ENCODE data around the gene RGS6.

RGS6 gene

DNA sequence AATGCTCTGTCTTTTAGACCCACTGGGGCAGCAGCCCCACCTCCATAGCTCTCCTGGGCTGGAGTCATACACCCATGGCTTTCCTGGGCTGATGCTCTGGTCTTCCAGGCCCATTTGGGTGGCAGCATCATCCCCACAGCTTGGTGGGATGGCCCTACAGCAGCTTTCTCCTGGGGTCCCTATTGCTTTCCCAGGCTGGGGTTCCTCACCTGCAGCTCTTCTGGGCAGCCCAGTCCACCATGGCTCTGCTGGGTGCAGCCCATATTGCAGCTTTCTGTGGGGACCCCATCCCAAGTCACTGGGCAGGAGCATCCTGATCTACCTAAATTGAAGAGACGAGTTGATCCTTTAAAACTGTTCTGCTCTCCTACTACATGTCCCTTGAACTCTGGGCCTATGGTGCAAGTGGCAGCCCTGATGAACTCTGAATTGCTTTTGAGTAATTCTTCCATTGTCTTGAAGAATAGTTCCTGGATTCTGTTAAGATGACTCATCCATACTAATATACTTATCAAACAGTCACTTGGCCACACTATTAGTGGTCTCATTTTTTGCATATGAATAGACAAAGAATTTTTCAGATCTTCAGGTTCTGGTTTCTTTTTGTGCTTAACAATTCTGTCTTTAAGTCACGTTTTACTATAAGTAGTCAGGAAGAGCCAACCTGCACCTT lies 571.6 kb downstream of the RGS6 start:
- Histone ChIP-seq H3K4me3 (ENCODE audit: low read depth, low read length) (no peak overlapping the region), H3K36me3 (ENCODE audit: control insufficient read depth, insufficient read depth, low read length) (no peaks in the 10 kb centered on the region), H3K4me1 (ENCODE audit: control insufficient read depth, insufficient read depth, low read length) (no peaks in the 10 kb centered on the region), H3K27me3 (ENCODE audit: control insufficient read depth, insufficient read depth, low read length) (no peaks in the 10 kb centered on the region), H3K9ac (ENCODE audit: low read depth, low read length) (no peak overlapping the region), H3K9me3 (ENCODE audit: control insufficient read depth, insufficient read depth, low read length) (peaks cover 4% of the 10 kb centered on the region)

DNA sequence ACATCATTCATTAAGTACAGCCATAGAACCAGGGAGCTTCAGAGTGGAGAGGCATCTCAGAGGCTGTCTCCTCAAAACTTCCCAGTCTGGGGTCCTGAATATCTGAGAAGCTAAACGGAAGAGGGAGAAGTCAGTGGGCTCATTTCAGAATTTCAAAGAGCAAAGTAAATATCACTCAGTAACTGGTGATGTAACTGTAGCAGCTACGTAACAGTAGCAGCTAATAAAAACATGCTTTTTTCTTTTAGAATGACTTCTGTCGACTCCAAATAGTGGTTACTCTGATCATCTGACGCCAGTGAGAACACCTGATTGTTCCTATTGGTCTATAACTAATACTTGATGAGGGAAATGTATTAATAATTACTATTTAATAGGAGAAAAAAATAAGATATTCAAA lies 578.3 kb downstream of the RGS6 start:
- H3K4me1 ChIP-seq (ENCODE audit: control insufficient read depth, insufficient read depth, low read length), result no peaks in the 10 kb centered on the region
- no peaks in the 10 kb centered on the region for H3K9me3 ChIP-seq (ENCODE audit: control insufficient read depth, insufficient read depth, low read length)
- no peak overlapping the region for H3K4me3 ChIP-seq (ENCODE audit: low read depth, low read length)
- H3K27me3 ChIP-seq (ENCODE audit: control insufficient read depth, insufficient read depth, low read length), result no peaks in the 10 kb centered on the region
- no peak overlapping the region for H3K9ac ChIP-seq (ENCODE audit: low read depth, low read length)
- H3K36me3 ChIP-seq (ENCODE audit: control insufficient read depth, insufficient read depth, low read length), result no peaks in the 10 kb centered on the region

DNA sequence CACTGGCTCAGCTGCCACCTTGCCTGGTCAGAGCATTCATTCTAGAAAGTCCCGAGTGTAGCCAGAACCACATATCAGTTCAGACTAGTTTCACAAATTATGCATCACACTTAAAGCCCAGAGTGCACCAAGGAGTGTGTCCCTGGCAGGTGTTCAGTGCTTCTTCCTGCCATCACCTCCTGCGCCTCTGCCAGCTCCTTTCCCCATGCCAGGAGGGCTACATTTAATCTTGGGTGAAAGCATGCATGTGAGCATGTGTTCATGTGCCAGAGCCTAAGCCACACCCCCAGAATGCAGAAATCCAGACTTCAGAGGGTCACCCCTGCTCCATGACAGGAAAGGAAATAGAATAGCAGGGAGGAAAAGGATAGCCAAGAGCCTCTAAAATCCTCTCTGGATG lies 580.1 kb downstream of the RGS6 start:
- Histone ChIP-seq H3K4me1 (ENCODE audit: control insufficient read depth, insufficient read depth, low read length) (no peaks in the 10 kb centered on the region), H3K9ac (ENCODE audit: low read depth, low read length) (no peak overlapping the region), H3K36me3 (ENCODE audit: control insufficient read depth, insufficient read depth, low read length) (no peaks in the 10 kb centered on the region), H3K27me3 (ENCODE audit: control insufficient read depth, insufficient read depth, low read length) (no peaks in the 10 kb centered on the region), H3K9me3 (ENCODE audit: control insufficient read depth, insufficient read depth, low read length) (no peaks in the 10 kb centered on the region), H3K4me3 (ENCODE audit: low read depth, low read length) (no peak overlapping the region)

DNA sequence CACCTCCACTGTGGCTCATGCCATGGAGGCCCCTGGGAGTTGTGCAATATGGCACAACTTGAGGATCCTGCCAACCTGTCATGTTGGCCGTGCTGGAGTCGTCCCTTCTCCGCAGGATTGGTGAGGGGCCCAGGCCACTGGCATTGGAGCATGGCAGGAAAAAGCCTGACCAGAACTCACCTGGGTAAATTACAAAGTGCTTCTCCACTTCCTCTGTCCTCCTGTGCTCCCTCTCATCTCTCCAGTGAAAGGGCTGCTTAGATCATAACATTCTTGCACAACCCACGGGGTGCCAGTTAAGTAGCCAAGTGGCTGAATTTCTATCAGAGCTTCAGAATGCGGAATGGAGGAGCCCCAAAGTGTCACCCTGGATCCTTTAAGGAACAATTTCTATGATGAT lies 580.7 kb downstream of the RGS6 start:
- no peaks in the 10 kb centered on the region for H3K9me3 ChIP-seq (ENCODE audit: control insufficient read depth, insufficient read depth, low read length)
- H3K4me1 ChIP-seq (ENCODE audit: control insufficient read depth, insufficient read depth, low read length), result no peaks in the 10 kb centered on the region
- H3K9ac ChIP-seq (ENCODE audit: low read depth, low read length), result no peak overlapping the region
- H3K27me3 ChIP-seq (ENCODE audit: control insufficient read depth, insufficient read depth, low read length), result no peaks in the 10 kb centered on the region
- no peaks in the 10 kb centered on the region for H3K36me3 ChIP-seq (ENCODE audit: control insufficient read depth, insufficient read depth, low read length)
- no peak overlapping the region for H3K4me3 ChIP-seq (ENCODE audit: low read depth, low read length)

DNA sequence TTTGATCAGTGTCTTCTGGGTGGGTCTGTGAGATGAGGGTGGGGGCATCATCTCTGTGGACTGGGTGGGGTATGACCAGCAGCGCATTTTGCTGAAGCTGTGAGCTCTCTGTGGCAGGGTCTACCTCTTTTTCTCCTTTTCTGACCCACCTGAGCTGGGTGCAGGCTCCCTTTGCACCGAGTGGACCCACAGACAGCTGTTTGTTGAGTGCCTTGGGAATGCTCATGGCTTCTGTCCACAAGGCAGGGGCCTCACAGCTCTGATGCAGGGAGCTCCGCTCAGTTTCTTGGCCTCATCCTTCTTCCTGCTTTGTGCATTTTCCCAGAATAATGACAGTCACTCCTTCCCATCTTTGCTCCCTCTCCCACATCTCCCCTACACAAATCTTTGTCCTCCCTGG lies 581.1 kb downstream of the RGS6 start:
- Histone ChIP-seq H3K9me3 (ENCODE audit: control insufficient read depth, insufficient read depth, low read length) (no peaks in the 10 kb centered on the region), H3K4me1 (ENCODE audit: control insufficient read depth, insufficient read depth, low read length) (no peaks in the 10 kb centered on the region), H3K4me3 (ENCODE audit: low read depth, low read length) (no peak overlapping the region), H3K36me3 (ENCODE audit: control insufficient read depth, insufficient read depth, low read length) (no peaks in the 10 kb centered on the region), H3K9ac (ENCODE audit: low read depth, low read length) (no peak overlapping the region), H3K27me3 (ENCODE audit: control insufficient read depth, insufficient read depth, low read length) (no peaks in the 10 kb centered on the region)

DNA sequence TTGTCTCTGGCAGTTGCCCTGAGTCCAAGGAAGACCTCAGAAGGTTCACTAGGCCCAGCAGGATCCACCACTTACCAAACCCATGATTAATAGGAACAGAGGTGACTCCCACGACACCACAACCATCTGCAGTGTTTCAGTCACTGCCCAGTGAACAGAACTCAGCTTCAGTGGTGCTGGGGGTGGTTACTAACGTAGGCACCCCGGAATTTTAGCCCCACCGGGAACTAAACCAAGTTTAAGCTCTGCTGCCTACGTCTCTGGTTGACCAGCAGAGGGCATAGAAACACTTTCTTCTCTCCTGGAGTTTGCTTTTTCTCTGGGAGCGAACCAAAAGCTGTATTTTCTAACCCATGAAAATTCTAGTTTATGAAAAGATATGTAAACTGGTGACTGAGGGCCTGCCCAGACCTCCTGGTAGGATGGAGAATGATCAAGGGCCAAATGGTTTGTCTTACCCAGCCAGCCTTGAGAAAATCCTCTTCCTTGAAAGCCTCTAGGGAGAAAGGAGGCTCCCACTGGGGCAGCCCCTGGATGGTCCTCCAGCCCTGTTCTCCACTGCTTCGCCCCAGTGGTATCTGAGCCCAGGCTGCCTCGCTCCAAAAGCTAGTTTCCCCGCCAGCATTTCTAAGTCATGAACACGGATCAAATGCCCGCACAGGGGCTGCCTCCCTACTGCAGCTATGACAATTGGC lies 581.9 kb downstream of the RGS6 start:
- H3K9ac ChIP-seq (ENCODE audit: low read depth, low read length), result no peak overlapping the region
- H3K9me3 ChIP-seq (ENCODE audit: control insufficient read depth, insufficient read depth, low read length), result no peaks in the 10 kb centered on the region

DNA sequence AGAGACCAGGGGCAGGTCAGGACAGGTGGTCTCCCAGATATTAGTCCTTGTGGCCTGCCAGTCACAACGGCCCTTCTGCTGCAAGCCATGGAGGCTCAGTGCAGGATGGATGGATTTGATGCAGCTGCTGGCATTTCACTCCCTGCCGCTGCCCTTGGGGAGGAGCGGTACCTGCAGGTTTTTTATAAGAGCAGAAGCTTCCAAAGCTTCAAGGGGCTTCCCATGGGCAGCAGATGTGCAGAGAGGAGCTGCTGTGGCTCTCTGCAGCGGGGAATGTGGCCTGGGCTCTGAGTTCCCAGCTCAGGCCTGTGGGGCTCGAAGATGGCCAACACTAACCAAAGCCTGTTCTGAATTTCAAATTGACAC lies 582.4 kb downstream of the RGS6 start:
- H3K27me3 ChIP-seq (ENCODE audit: control insufficient read depth, insufficient read depth, low read length), result no peaks in the 10 kb centered on the region
- no peak overlapping the region for H3K4me3 ChIP-seq (ENCODE audit: low read depth, low read length)
- no peaks in the 10 kb centered on the region for H3K4me1 ChIP-seq (ENCODE audit: control insufficient read depth, insufficient read depth, low read length)
- H3K36me3 ChIP-seq (ENCODE audit: control insufficient read depth, insufficient read depth, low read length), result no peaks in the 10 kb centered on the region
- H3K9ac ChIP-seq (ENCODE audit: low read depth, low read length), result no peak overlapping the region
- H3K9me3 ChIP-seq (ENCODE audit: control insufficient read depth, insufficient read depth, low read length), result no peaks in the 10 kb centered on the region

More for the DNA sequence above, 581.9 kb downstream of the RGS6 start:
- no peak overlapping the region for H3K4me3 ChIP-seq (ENCODE audit: low read depth, low read length)
- H3K36me3 ChIP-seq (ENCODE audit: control insufficient read depth, insufficient read depth, low read length), result no peaks in the 10 kb centered on the region
- no peaks in the 10 kb centered on the region for H3K4me1 ChIP-seq (ENCODE audit: control insufficient read depth, insufficient read depth, low read length)
- no peaks in the 10 kb centered on the region for H3K27me3 ChIP-seq (ENCODE audit: control insufficient read depth, insufficient read depth, low read length)

DNA sequence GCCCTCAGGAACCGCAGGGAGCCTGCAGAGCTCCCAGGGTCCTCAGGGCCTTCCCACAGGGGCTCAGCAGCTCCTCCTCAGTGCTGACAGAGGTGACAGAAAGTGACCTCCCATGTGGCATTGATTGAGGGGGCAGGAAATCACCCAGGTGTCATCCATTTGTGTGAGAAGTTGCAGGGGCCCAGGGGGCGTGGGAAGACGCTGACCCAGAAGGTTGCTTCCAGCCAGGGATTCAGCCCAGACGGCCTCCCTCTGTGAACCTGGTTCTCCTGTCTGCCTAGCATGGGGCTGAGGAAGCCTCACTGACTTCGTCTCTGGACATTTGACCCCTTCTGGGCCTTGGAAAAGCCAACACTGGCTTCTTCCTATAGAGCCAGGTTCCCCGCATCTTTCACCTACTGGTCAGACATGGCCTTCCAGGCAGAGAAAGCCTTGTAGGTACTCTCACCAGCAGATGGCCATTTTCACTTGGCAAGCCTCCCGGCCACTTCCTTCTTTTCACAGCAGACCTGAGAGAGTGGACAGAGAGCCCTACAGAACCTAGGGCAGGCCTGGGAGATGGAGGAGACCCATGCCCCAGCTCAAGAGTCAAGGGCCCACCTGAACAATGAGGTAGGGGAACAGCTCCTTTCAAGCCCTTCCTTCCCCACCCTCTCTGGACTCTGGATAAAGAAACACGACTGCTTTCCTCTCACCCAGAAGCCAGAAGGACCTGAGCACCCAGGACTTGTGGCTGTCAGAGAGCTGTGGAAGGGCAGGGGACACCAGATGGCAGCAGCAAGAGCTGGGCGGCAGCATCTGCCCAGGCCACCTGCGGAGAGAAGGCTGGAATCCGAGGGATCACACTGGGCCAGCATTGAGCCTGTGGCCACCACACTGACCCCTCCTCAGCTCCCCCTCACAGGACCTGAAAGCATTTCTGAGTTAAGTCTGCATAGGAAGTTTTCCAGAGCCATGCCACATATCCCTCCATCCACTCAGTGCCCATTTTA lies 583.8 kb downstream of the RGS6 start:
- no peaks in the 10 kb centered on the region for H3K4me1 ChIP-seq (ENCODE audit: control insufficient read depth, insufficient read depth, low read length)
- no peaks in the 10 kb centered on the region for H3K9me3 ChIP-seq (ENCODE audit: control insufficient read depth, insufficient read depth, low read length)
- no peaks in the 10 kb centered on the region for H3K27me3 ChIP-seq (ENCODE audit: control insufficient read depth, insufficient read depth, low read length)
- H3K9ac ChIP-seq (ENCODE audit: low read depth, low read length), result no peak overlapping the region
- H3K4me3 ChIP-seq (ENCODE audit: low read depth, low read length), result no peak overlapping the region
- H3K36me3 ChIP-seq (ENCODE audit: control insufficient read depth, insufficient read depth, low read length), result no peaks in the 10 kb centered on the region

DNA sequence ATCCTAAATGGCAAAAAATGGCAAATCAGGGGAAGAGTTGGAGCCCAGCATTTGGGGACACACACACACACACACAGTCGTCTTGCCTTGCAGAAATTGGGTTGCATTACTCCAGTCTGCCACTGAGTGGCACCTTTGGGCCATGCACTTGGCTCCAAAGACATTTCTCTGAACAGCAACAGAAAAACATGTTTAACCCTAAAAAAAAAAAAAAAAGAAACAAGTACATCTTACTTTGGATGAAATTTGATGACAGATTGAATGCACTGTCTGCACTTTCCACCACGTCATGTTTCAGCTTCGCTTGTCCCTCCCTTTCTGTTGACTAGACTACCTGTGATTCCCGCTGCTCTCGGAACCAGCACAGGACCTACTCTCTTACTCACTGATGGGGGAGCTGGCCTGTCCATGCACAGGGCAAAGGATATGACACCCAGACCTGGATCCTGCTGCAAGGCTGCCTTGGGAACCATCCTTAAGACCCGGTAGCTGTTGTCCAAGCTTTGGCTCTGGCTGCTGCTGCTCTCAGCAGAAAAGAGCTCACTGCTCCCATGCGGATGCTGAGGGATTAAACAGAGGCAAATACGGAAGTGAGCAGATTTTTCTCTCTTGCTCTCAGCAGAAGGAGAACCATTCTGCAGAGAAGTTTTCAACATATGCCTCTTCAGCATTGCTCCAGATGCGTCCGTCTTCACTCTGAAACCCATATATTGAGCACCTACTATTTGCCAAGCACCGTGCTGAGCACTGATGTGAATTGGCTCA lies 584.9 kb downstream of the RGS6 start:
- H3K4me1 ChIP-seq (ENCODE audit: control insufficient read depth, insufficient read depth, low read length), result no peaks in the 10 kb centered on the region
- no peaks in the 10 kb centered on the region for H3K36me3 ChIP-seq (ENCODE audit: control insufficient read depth, insufficient read depth, low read length)
- no peak overlapping the region for H3K9ac ChIP-seq (ENCODE audit: low read depth, low read length)
- no peaks in the 10 kb centered on the region for H3K9me3 ChIP-seq (ENCODE audit: control insufficient read depth, insufficient read depth, low read length)
- H3K27me3 ChIP-seq (ENCODE audit: control insufficient read depth, insufficient read depth, low read length), result no peaks in the 10 kb centered on the region
- H3K4me3 ChIP-seq (ENCODE audit: low read depth, low read length), result no peak overlapping the region

DNA sequence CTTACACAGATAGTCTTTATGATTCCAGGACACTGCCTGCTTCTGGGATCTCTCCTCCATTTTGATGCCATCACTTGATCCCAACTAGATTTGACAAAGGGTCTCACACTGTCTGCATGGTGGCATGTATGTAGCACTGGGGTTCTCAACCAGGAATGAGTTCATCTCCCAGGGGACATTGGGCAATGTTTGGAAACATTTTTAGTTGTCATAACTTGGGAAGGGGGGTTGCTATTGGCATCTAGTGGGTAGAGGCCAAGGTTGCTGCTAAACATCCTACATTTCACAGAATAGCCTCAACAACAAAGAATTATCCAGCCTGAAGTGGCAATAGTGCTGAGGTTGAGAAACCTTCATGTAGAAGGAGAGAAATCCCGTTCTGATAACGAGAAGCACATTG lies 585.5 kb downstream of the RGS6 start:
- H3K4me1 ChIP-seq (ENCODE audit: control insufficient read depth, insufficient read depth, low read length), result no peaks in the 10 kb centered on the region
- H3K9me3 ChIP-seq (ENCODE audit: control insufficient read depth, insufficient read depth, low read length), result no peaks in the 10 kb centered on the region
- no peak overlapping the region for H3K4me3 ChIP-seq (ENCODE audit: low read depth, low read length)
- no peak overlapping the region for H3K9ac ChIP-seq (ENCODE audit: low read depth, low read length)
- H3K36me3 ChIP-seq (ENCODE audit: control insufficient read depth, insufficient read depth, low read length), result no peaks in the 10 kb centered on the region
- H3K27me3 ChIP-seq (ENCODE audit: control insufficient read depth, insufficient read depth, low read length), result no peaks in the 10 kb centered on the region

DNA sequence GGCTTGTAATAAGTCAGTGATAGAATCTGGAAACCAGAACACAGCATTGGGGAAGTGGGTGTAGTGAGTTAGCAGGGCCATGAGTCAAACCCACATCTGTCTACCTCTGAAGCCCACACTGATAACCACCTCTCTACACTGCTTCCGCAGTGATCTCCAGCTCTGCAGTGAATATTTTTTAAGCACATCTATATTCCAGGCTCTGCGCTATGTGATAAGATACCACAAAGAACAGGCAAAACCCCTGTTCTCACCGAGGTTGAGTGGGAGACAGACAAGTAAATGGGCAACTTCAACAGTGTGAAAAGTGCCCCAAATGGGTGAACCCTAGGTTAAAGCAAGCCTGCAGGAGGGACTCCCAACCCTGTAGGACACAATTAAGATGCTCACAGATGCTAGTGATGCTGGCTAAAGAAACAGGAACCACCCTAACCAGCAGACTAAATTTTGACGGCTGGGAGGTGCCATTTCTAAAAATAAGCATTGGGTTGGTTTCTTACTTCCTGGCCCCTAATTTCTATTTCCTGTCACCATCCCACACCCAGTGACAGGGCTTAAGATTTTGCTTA lies 586.7 kb downstream of the RGS6 start:
- H3K36me3 ChIP-seq (ENCODE audit: control insufficient read depth, insufficient read depth, low read length), result no peaks in the 10 kb centered on the region
- no peak overlapping the region for H3K9ac ChIP-seq (ENCODE audit: low read depth, low read length)
- H3K27me3 ChIP-seq (ENCODE audit: control insufficient read depth, insufficient read depth, low read length), result no peaks in the 10 kb centered on the region
- H3K4me3 ChIP-seq (ENCODE audit: low read depth, low read length), result no peak overlapping the region
- no peaks in the 10 kb centered on the region for H3K4me1 ChIP-seq (ENCODE audit: control insufficient read depth, insufficient read depth, low read length)
- no peaks in the 10 kb centered on the region for H3K9me3 ChIP-seq (ENCODE audit: control insufficient read depth, insufficient read depth, low read length)
